HepG2 (cell line): ENCODE results near the gene TSC22D4. TPM values are rescaled to one million over a fixed set of nuclear protein-coding genes. Genes with fewer than 3 reads are reported as not detected.

Experiments used
- ADNP ChIP-seq: sonication (generic); formaldehyde crosslinking; IDR thresholded peaks from 2 replicates; pipeline ENCODE4 v1.4.0; 2020; ENCODE audit warnings: missing genetic modification reagents
- ATF2 ChIP-seq: sonication (generic); formaldehyde crosslinking; IDR thresholded peaks from 2 replicates; pipeline ENCODE4 v1.4.0; 2020; ENCODE audit warnings: missing genetic modification reagents
- ATF5 ChIP-seq: sonication (generic); formaldehyde crosslinking; IDR thresholded peaks from 2 replicates; pipeline ENCODE4 v1.4.0; 2020; ENCODE audit warnings: mild to moderate bottlenecking, low read depth, missing genetic modification reagents
- HMGXB4 ChIP-seq, 2 experiments: sonication (generic) in 1 of 2; formaldehyde crosslinking in 1 of 2; IDR thresholded peaks; 2 replicates each; pipeline versions ENCODE4 v1.4.0 to v1.6.1; 2018 to 2020; ENCODE audit warnings: missing genetic modification reagents in 2 of 2, borderline replicate concordance in 1 of 2, low read depth in 1 of 2, mild to moderate bottlenecking in 1 of 2, missing biosample characterization in 1 of 2
- KLF13 ChIP-seq: sonication (generic); formaldehyde crosslinking; IDR thresholded peaks from 2 replicates; pipeline ENCODE4 v1.4.0; 2020; ENCODE audit warnings: mild to moderate bottlenecking, missing genetic modification reagents
- MED8 ChIP-seq: sonication (generic); formaldehyde crosslinking; IDR thresholded peaks from 2 replicates; pipeline ENCODE4 v1.8.1; 2023; ENCODE audit warnings: mild to moderate bottlenecking, missing genetic modification reagents; ENCODE audit not compliant: insufficient replicate concordance
- MIER3 ChIP-seq: IDR thresholded peaks from 2 replicates; pipeline ENCODE4 v1.6.1; 2016; ENCODE audit warnings: missing compliant biosample characterization, borderline replicate concordance
- NFE2L2 ChIP-seq: fragments of 150-350 bp; IDR thresholded peaks from 2 replicates; pipeline ENCODE4 v1.6.1; 2014; ENCODE audit warnings: low read length
- NKX3-1 ChIP-seq: sonication (generic); formaldehyde crosslinking; IDR thresholded peaks from 2 replicates; pipeline ENCODE4 v1.5.0; 2020; ENCODE audit warnings: missing genetic modification reagents
- PRPF4 ChIP-seq: fragments of 200-400 bp; formaldehyde crosslinking; IDR thresholded peaks from 2 replicates; pipeline ENCODE4 v1.6.1; 2016; ENCODE audit warnings: low read length, low read depth; ENCODE audit not compliant: poor library complexity, severe bottlenecking
- RBAK ChIP-seq: sonication (generic); formaldehyde crosslinking; IDR thresholded peaks from 2 replicates; pipeline ENCODE4 v1.5.1; 2020; ENCODE audit warnings: mild to moderate bottlenecking, missing genetic modification reagents
- RBFOX2 ChIP-seq: fragments of 200-400 bp; formaldehyde crosslinking; IDR thresholded peaks from 2 replicates; pipeline ENCODE4 v1.6.1; 2017; ENCODE audit warnings: low read depth, mild to moderate bottlenecking, low read length
- STAT5B ChIP-seq: sonication (generic); formaldehyde crosslinking; IDR thresholded peaks from 2 replicates; pipeline ENCODE4 v1.4.0; 2020; ENCODE audit warnings: missing genetic modification reagents
- UBTF ChIP-seq: sonication (generic); formaldehyde crosslinking; IDR thresholded peaks from 2 replicates; pipeline ENCODE4 v1.4.0; 2020; ENCODE audit warnings: mild to moderate bottlenecking, missing genetic modification reagents
- ZNF251 ChIP-seq: sonication (generic); formaldehyde crosslinking; IDR thresholded peaks from 2 replicates; pipeline ENCODE4 v1.9.0; 2021; ENCODE audit warnings: mild to moderate bottlenecking, missing genetic modification reagents
- ZNF274 ChIP-seq: sonication (generic); formaldehyde crosslinking; IDR thresholded peaks from 2 replicates; pipeline ENCODE4 v1.5.1; 2020; ENCODE audit warnings: mild to moderate bottlenecking, missing genetic modification reagents
- ZNF281 ChIP-seq: sonication (generic); formaldehyde crosslinking; IDR thresholded peaks from 2 replicates; pipeline ENCODE4 v1.4.0; 2020; ENCODE audit warnings: missing genetic modification reagents, borderline replicate concordance
- ZNF614 ChIP-seq: IDR thresholded peaks from 2 replicates; pipeline ENCODE4 v1.6.1; 2018; ENCODE audit warnings: missing biosample characterization, missing genetic modification reagents, inconsistent platforms, borderline replicate concordance
- ZSCAN20 ChIP-seq: sonication (generic); formaldehyde crosslinking; IDR thresholded peaks from 2 replicates; pipeline ENCODE4 v1.4.0; 2020; ENCODE audit warnings: missing genetic modification reagents, mild to moderate bottlenecking, borderline replicate concordance
- polyA plus RNA-seq, 8 experiments: library from polyadenylated mRNA; depleted of rRNA in 3 of 8; stranded (reverse) in 7 of 8; unstranded in 1 of 8; fragments of >200 nt; fragmentation: Illumina TruSeq in 4 of 8; extraction: Trizol in 4 of 8; gene quantifications; 2 replicates each; pipeline versions ENCODE4 v1.2.1 to v1.2.3, GENCODE V29; 2011 to 2016; ENCODE audit warnings: low read depth in 4 of 8, missing spikeins in 1 of 8, mixed read lengths in 1 of 8; ENCODE audit not compliant: insufficient read depth in 1 of 8
- total RNA-seq, 5 experiments: library from RNA; depleted of rRNA; stranded (reverse); fragments of >200 nt; fragmentation: Illumina TruSeq; extraction: Trizol; gene quantifications; 2 replicates each; pipeline ENCODE4 v1.2.3, GENCODE V29; 2016; ENCODE audit warnings: low read depth in 1 of 5

Gene TSC22D4
- total and polyA plus RNA-seq, 2 of the 13 experiments (the other 11 are each of a cell fraction or from before 2014, with no cell fraction given): 7.7 to 8.7 TPM

GRCh38 chr7:100435401-100436304 lies 43.4 kb downstream of the TSC22D4 start (continued):
- no peak; a peak in 1 of 4 replicates for TF ChIP-seq HMGXB4 (CRISPR knock-in tag; IDR thresholded peaks at IDR 0.05; ENCODE audit: borderline replicate concordance in 1 of 2, low read depth in 1 of 2)
- TF ChIP-seq ATF5 (CRISPR knock-in tag): no peak
- peak; percentile 66; the same call in 1 of the 2 replicates for TF ChIP-seq NKX3-1 (CRISPR knock-in tag)
- 0 out of 2 replicates have a peak, but pooled peaks have one; percentile 72 for TF ChIP-seq KLF13 (CRISPR knock-in tag)
- TF ChIP-seq RBAK (CRISPR knock-in tag): no peak
- TF ChIP-seq ZNF281 (CRISPR knock-in tag): no peak
- TF ChIP-seq MIER3: no peak
- TF ChIP-seq ZNF251: no peak
- TF ChIP-seq ADNP: no peak
- peak; percentile 86; the same call in 1 of the 2 replicates for TF ChIP-seq UBTF
- no peak for TF ChIP-seq PRPF4
- TF ChIP-seq ZSCAN20 (CRISPR knock-in tag): no peak
- TF ChIP-seq ZNF274 (CRISPR knock-in tag): no peak; the same call in 1 of the 2 replicates
- no peak for TF ChIP-seq NFE2L2
- TF ChIP-seq RBFOX2: peak; percentile 95
- no peak for TF ChIP-seq ATF2
- no peak for TF ChIP-seq STAT5B (CRISPR knock-in tag)
- no peak for TF ChIP-seq ZNF614 (CRISPR knock-in tag)
- no peak for TF ChIP-seq MED8 (CRISPR knock-in tag)
